Stimulated activated CD8-positive, alpha-beta memory T cell treated with anti-CD3 and anti-CD28 coated beads, Interleukin-12 subunit alpha, Interleukin-12 subunit beta, amount 100 ng/mL, for 24 hours (primary cell): ENCODE results near the gene SERPINB6.
"Not testable (repeated sequence)": the region's sequence is repeated elsewhere in the genome, so short reads cannot be mapped to it uniquely, and the experiment has no call there.

Experiments used
- DNase-seq: peaks from one replicate; pipeline ENCODE4 v3.0.0-alpha.2; 2020; ENCODE audit errors: extremely low read depth

The SERPINB6 gene

GRCh38 chr6:2938632-2939083, 32.7 kb downstream of the SERPINB6 start:
- DNase-seq = no peak

GRCh38 chr6:2938004-2938631, 33.2 kb downstream of the SERPINB6 start:
- DNase-seq = no peak

GRCh38 chr6:2937627-2938003, 33.8 kb downstream of the SERPINB6 start:
- no peak for DNase-seq

GRCh38 chr6:2935566-2936291, 35.6 kb downstream of the SERPINB6 start:
- DNase-seq = no peak

- no peak for DNase-seq
Observed at GRCh38 chr6:2934057-2934456, 37.3 kb downstream of the SERPINB6 start.

- not testable (repeated sequence) for DNase-seq
Observed at GRCh38 chr6:2932911-2933310, 38.5 kb downstream of the SERPINB6 start.

GRCh38 chr6:2931970-2932748, 39.2 kb downstream of the SERPINB6 start:
- peak; percentile 52 for DNase-seq

- DNase-seq = no peak
Observed at GRCh38 chr6:2931055-2931454, 40.3 kb downstream of the SERPINB6 start.

GRCh38 chr6:2927931-2928330, 43.4 kb downstream of the SERPINB6 start:
- not testable (repeated sequence) for DNase-seq

- not testable (repeated sequence) for DNase-seq
Observed at GRCh38 chr6:2925842-2926747, 45.3 kb downstream of the SERPINB6 start.

GRCh38 chr6:2921520-2922115, 49.7 kb downstream of the SERPINB6 start:
- DNase-seq = no peak

- DNase-seq = no peak
Observed at GRCh38 chr6:2920671-2921112, 50.7 kb downstream of the SERPINB6 start.

- DNase-seq = no peak
Observed at GRCh38 chr6:2919886-2920285, 51.5 kb downstream of the SERPINB6 start.

- DNase-seq = no peak
Observed at GRCh38 chr6:2919401-2919800, 52.0 kb downstream of the SERPINB6 start.

GRCh38 chr6:2918936-2919335, 52.4 kb downstream of the SERPINB6 start:
- DNase-seq = no peak

- DNase-seq = no peak
Observed at GRCh38 chr6:2917801-2918445, 53.4 kb downstream of the SERPINB6 start.

- DNase-seq = no peak
Observed at GRCh38 chr6:2917065-2917464, 54.3 kb downstream of the SERPINB6 start.

GRCh38 chr6:2916158-2916925, 55.0 kb downstream of the SERPINB6 start:
- DNase-seq = no peak

GRCh38 chr6:2915150-2915549, 56.2 kb downstream of the SERPINB6 start:
- no peak for DNase-seq

- no peak for DNase-seq
Observed at GRCh38 chr6:2914318-2914660, 57.1 kb downstream of the SERPINB6 start.
